ENCODE measurements around the gene POLE4.

Gene POLE4

GRCh38 chr2:75002007-75002406 is 43.6 kb downstream of the POLE4 start:
- DNase-seq (ENCODE audit: low read depth) = no peak

DNA sequence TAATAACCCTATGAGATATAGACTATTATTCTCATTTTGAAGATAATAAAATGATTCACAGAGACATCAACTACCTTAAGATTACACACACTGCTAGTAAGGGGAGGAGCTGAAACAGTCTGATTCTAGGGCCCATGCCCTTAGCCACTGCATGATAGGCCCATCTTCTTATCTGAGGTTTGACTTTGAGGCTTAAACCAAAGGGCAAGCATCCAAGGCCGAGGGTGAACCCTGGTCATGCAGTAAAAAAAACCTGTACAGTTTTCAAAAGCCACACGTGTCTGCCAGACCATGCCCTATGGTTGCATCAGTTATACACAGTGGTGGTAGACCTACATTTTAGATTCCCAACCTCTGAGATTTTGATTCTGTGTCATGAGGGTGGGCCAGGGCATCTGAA is 44.8 kb downstream of the POLE4 start:
- no peak for DNase-seq (ENCODE audit: low read depth)

- DNase-seq (ENCODE audit: low read depth) = no peak
Measured at GRCh38 chr2:75003773-75004172, 45.3 kb downstream of the POLE4 start.

- no peak for DNase-seq (ENCODE audit: low read depth)
Measured at GRCh38 chr2:75006041-75006440, 47.6 kb downstream of the POLE4 start.

DNA sequence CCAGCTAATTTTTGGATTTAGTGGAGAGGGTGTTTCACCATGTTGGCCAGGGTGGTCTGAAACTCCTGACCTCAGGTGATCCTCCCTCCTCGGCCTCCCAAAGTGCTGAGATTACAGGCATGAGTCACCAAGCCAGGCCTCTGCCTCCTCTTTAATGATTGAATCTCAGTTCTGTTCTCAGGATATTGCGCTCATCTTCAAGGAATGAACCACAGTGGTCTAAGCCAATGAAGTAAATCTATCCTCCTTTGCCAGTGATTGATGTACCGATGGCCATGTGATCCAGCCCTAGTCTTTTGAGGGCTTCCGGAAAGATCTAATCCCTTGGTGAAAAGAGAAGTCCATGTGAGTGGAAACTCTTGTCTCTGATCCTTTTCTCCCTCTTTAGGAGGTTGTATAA is 48.6 kb downstream of the POLE4 start:
- DNase-seq (ENCODE audit: low read depth) = no peak

DNA sequence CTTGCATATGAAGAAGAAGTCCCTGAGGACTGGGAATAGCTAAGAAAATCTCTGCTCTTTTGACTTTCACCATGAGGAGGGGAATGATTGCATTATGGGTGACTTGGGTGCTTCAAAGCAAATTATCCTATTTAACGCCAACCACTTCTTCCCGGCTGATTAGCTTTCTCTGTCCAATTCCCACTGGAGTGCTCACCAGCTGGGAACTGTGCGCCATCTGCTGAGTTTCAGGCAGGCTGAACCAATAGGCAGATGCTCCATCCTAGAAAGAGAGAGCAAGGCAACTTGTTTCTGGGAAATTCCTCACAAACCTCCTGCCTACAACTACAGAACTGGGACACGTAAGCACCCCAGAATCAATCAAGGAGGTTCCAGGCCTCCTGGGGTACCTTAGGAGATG is 49.4 kb downstream of the POLE4 start:
- DNase-seq (ENCODE audit: low read depth) = no peak

GRCh38 chr2:75010571-75010970 is 52.1 kb downstream of the POLE4 start:
- no peak for DNase-seq (ENCODE audit: low read depth)

- no peak for DNase-seq (ENCODE audit: low read depth)
Measured at GRCh38 chr2:75012080-75012479, 53.6 kb downstream of the POLE4 start.

GRCh38 chr2:75018162-75018561 is 59.7 kb downstream of the POLE4 start:
- DNase-seq (ENCODE audit: low read depth) = no peak
